ENCODE data around the gene CYTL1. TPM values are rescaled to one million over a fixed set of nuclear protein-coding genes. Genes with fewer than 3 reads are reported as not detected.
"Not testable (repeated sequence)": the region's sequence is repeated elsewhere in the genome, so short reads cannot be mapped to it uniquely, and the experiment has no call there.

CYTL1 gene
- total RNA-seq = 2.0 TPM

GRCh38 chr4:5019274-5019673 lies at the start of gene CYTL1:
Gene CYTL1 (minus strand): TSS chr4:5019458. CDS start chr4:5019445, 13 bp downstream.
- peak in 1 of 2 donors; percentile 54 for DNase-seq (ENCODE audit: extremely low spot score in 2 of 2)
- Histone ChIP-seq H3K36me3 (no peaks in the 10 kb centered on the region), H3K27me3 (no peaks in the 10 kb centered on the region), H3K4me3 (peak within 1 kb of the TSS; percentile 26 to 38), H3K27ac (no peak within 1 kb of the TSS), H3K4me1 (peaks cover 6% of the 10 kb centered on the region), H3K9me3 (no peaks in the 10 kb centered on the region)
- intact Hi-C loops (cut with DNase I) = no loop called here
- TF ChIP-seq POLR2AphosphoS5 (IDR thresholded peaks at IDR 0.05; ENCODE audit: insufficient read depth in 1 of 2, low read depth in 1 of 2) = no peak
- no peak for TF ChIP-seq CTCF (IDR thresholded peaks at IDR 0.05)
- TF ChIP-seq POLR2A (IDR thresholded peaks at IDR 0.05) = no peak

- H3K4me1 ChIP-seq = no peaks in the 10 kb centered on the region
- no peak for TF ChIP-seq POLR2AphosphoS5 (IDR thresholded peaks at IDR 0.05; ENCODE audit: insufficient read depth in 1 of 2, low read depth in 1 of 2)
- no peak for TF ChIP-seq POLR2A (IDR thresholded peaks at IDR 0.05)
- no peak for TF ChIP-seq CTCF (IDR thresholded peaks at IDR 0.05)
- no peaks in the 10 kb centered on the region for H3K36me3 ChIP-seq
- no peaks in the 10 kb centered on the region for H3K27me3 ChIP-seq
- H3K9me3 ChIP-seq = no peaks in the 10 kb centered on the region
- no peak for DNase-seq (ENCODE audit: extremely low spot score in 2 of 2)
- intact Hi-C loops (cut with DNase I) = no loop called here
- H3K27ac ChIP-seq = no peak overlapping the region
- no peak overlapping the region for H3K4me3 ChIP-seq
Observed at GRCh38 chr4:5067908-5068307, 48.6 kb upstream of the CYTL1 start.

- H3K4me1 ChIP-seq; H3K27me3 ChIP-seq; H3K36me3 ChIP-seq; DNase-seq (ENCODE audit: extremely low spot score in 2 of 2); H3K4me3 ChIP-seq; H3K9me3 ChIP-seq; intact Hi-C loops (cut with DNase I); H3K27ac ChIP-seq: not testable (repeated sequence)
Observed at GRCh38 chr4:5066968-5067367, 47.7 kb upstream of the CYTL1 start.

- H3K4me3 ChIP-seq = no peak overlapping the region
- intact Hi-C loops (cut with DNase I) = no loop called here
- no peaks in the 10 kb centered on the region for H3K9me3 ChIP-seq
- no peak overlapping the region for H3K27ac ChIP-seq
- no peaks in the 10 kb centered on the region for H3K27me3 ChIP-seq
- H3K4me1 ChIP-seq = no peaks in the 10 kb centered on the region
- H3K36me3 ChIP-seq = no peaks in the 10 kb centered on the region
- no peak for DNase-seq (ENCODE audit: extremely low spot score in 2 of 2)
- TF ChIP-seq POLR2A (IDR thresholded peaks at IDR 0.05) (no peak), CTCF (IDR thresholded peaks at IDR 0.05) (no peak), POLR2AphosphoS5 (IDR thresholded peaks at IDR 0.05; ENCODE audit: insufficient read depth in 1 of 2, low read depth in 1 of 2) (no peak)
Observed at GRCh38 chr4:5066101-5066500, 46.8 kb upstream of the CYTL1 start.

- no peak overlapping the region for H3K27ac ChIP-seq
- no peak for TF ChIP-seq POLR2A (IDR thresholded peaks at IDR 0.05)
- TF ChIP-seq CTCF (IDR thresholded peaks at IDR 0.05) = no peak
- no peak for TF ChIP-seq POLR2AphosphoS5 (IDR thresholded peaks at IDR 0.05; ENCODE audit: insufficient read depth in 1 of 2, low read depth in 1 of 2)
- no peaks in the 10 kb centered on the region for H3K36me3 ChIP-seq
- no peaks in the 10 kb centered on the region for H3K9me3 ChIP-seq
- H3K4me1 ChIP-seq = peaks cover 7% of the 10 kb centered on the region
- no peak overlapping the region for H3K4me3 ChIP-seq
- H3K27me3 ChIP-seq = no peaks in the 10 kb centered on the region
- intact Hi-C loops (cut with DNase I) = no loop called here
- DNase-seq (ENCODE audit: extremely low spot score in 2 of 2) = peak; percentile 22 to 67
Observed at GRCh38 chr4:5055411-5055810, 36.2 kb upstream of the CYTL1 start.

- TF ChIP-seq CTCF (IDR thresholded peaks at IDR 0.05) (no peak), POLR2AphosphoS5 (IDR thresholded peaks at IDR 0.05; ENCODE audit: insufficient read depth in 1 of 2, low read depth in 1 of 2) (no peak), POLR2A (IDR thresholded peaks at IDR 0.05) (no peak)
- H3K36me3 ChIP-seq = no peaks in the 10 kb centered on the region
- intact Hi-C loops (cut with DNase I) = no loop called here
- no peak overlapping the region for H3K4me3 ChIP-seq
- no peaks in the 10 kb centered on the region for H3K9me3 ChIP-seq
- H3K27me3 ChIP-seq = no peaks in the 10 kb centered on the region
- peaks cover 7% of the 10 kb centered on the region for H3K4me1 ChIP-seq
- DNase-seq (ENCODE audit: extremely low spot score in 2 of 2) = peak in 1 of 2 donors; percentile 32
- H3K27ac ChIP-seq = no peak overlapping the region
Observed at GRCh38 chr4:5054532-5054931, 35.3 kb upstream of the CYTL1 start.

All from vagina (tissue), 2 donors.